Measurements from ENCODE around the gene FUT7. TPM values are rescaled to one million over a fixed set of nuclear protein-coding genes. Genes with fewer than 3 reads are reported as not detected.

FUT7 gene
- total RNA-seq, 1 donor from 2014 or later, result not detected

GRCh38 chr9:137039611-137040366, 7.9 kb upstream of the FUT7 start:
- Histone ChIP-seq H3K27ac (replicated peaks) (no peak overlapping the region), H3K9me3 (replicated peaks) (no peaks in the 10 kb centered on the region), H3K4me3 (no peak overlapping the region), H3K4me1 (peaks cover 52% of the 10 kb centered on the region), H3K36me3 (peaks cover 39% of the 10 kb centered on the region), H3K27me3 (ENCODE audit: low read depth) (no peaks in the 10 kb centered on the region)
- intact Hi-C loops (cut with micrococcal nuclease), result loop anchor here (5.0 kb wide), 1 partner anchor 252 kb away; no protein-coding TSS in a partner anchor
- no peak for DNase-seq
- no peak for TF ChIP-seq CTCF (IDR thresholded peaks at IDR 0.05; ENCODE audit: borderline replicate concordance)

- no peak overlapping the region for H3K4me3 ChIP-seq
- intact Hi-C loops (cut with micrococcal nuclease), result loop anchor here (5.0 kb wide), 1 partner anchor 252 kb away; no protein-coding TSS in a partner anchor
- no peak overlapping the region for H3K27ac ChIP-seq (replicated peaks)
- peaks cover 49% of the 10 kb centered on the region for H3K4me1 ChIP-seq
- no peak for DNase-seq
- no peaks in the 10 kb centered on the region for H3K9me3 ChIP-seq (replicated peaks)
- H3K27me3 ChIP-seq (ENCODE audit: low read depth), result no peaks in the 10 kb centered on the region
- TF ChIP-seq CTCF (IDR thresholded peaks at IDR 0.05; ENCODE audit: borderline replicate concordance), result no peak
- H3K36me3 ChIP-seq, result peaks cover 39% of the 10 kb centered on the region
These were observed 7.0 kb upstream of the FUT7 start for GRCh38 chr9:137038916-137039315.

DNA sequence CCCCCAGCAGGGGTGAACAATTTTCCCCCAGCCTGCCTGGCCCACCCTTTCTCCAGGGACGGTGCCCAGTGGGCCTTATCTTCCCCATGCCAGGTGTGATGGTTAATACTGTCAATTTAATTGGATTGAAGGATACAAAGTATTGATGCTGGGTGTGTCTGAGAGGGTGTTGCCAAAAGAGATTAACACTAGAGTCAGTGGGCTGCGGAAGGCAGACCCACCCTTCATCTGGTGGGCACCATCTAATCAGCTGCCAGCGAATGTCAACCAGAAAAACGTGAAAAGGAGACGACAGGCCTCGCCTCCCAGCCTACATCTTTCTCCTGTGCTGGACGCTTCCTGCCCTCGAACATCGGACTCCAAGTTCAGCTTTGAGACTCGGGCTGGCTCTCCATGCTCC, 5.6 kb upstream of the FUT7 start:
- H3K27me3 ChIP-seq (ENCODE audit: low read depth), result no peaks in the 10 kb centered on the region
- intact Hi-C loops (cut with micrococcal nuclease), result loop anchor here (5.0 kb wide), 1 partner anchor 250 kb away; no protein-coding TSS in a partner anchor
- peaks cover 37% of the 10 kb centered on the region for H3K4me1 ChIP-seq
- peaks cover 39% of the 10 kb centered on the region for H3K36me3 ChIP-seq
- no peak overlapping the region for H3K4me3 ChIP-seq
- H3K27ac ChIP-seq (replicated peaks), result no peak overlapping the region
- H3K9me3 ChIP-seq (replicated peaks), result no peaks in the 10 kb centered on the region
- TF ChIP-seq CTCF (IDR thresholded peaks at IDR 0.05; ENCODE audit: borderline replicate concordance), result no peak
- DNase-seq, result no peak

- peaks cover 33% of the 10 kb centered on the region for H3K4me1 ChIP-seq
- no peak for TF ChIP-seq CTCF (IDR thresholded peaks at IDR 0.05; ENCODE audit: borderline replicate concordance)
- no peak overlapping the region for H3K27ac ChIP-seq (replicated peaks)
- no peaks in the 10 kb centered on the region for H3K9me3 ChIP-seq (replicated peaks)
- no peak overlapping the region for H3K4me3 ChIP-seq
- DNase-seq, result no peak
- peaks cover 38% of the 10 kb centered on the region for H3K36me3 ChIP-seq
- H3K27me3 ChIP-seq (ENCODE audit: low read depth), result no peaks in the 10 kb centered on the region
- intact Hi-C loops (cut with micrococcal nuclease), result loop anchor here (5.0 kb wide), 1 partner anchor 250 kb away; no protein-coding TSS in a partner anchor
These were observed 5.1 kb upstream of the FUT7 start for GRCh38 chr9:137037035-137037434.

DNA sequence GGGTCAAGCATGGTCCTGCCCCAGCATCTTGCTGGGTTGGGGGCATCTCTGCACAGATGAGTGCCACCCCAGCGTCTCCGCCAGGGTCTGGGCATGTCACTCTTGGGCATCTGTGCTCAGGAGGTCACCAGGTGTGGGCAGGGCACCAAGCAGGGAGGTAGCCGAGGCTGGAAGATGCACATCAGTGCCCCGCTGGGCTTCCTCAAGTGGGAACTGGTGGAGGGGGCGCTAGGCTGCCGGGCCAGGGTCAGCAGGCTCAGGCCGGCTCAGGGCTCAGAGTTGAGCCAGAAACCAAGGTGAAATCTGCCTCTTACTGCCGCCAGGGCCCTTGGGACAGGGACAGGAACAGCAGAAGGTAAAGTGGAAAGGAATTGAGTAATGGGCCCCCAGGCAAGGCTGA, 4.0 kb upstream of the FUT7 start:
- Histone ChIP-seq H3K4me1 (peaks cover 22% of the 10 kb centered on the region), H3K4me3 (no peak overlapping the region), H3K36me3 (peaks cover 28% of the 10 kb centered on the region), H3K9me3 (replicated peaks) (no peaks in the 10 kb centered on the region), H3K27me3 (ENCODE audit: low read depth) (no peaks in the 10 kb centered on the region), H3K27ac (replicated peaks) (no peak overlapping the region)
- DNase-seq, result no peak
- no peak for TF ChIP-seq CTCF (IDR thresholded peaks at IDR 0.05; ENCODE audit: borderline replicate concordance)
- intact Hi-C loops (cut with micrococcal nuclease), result loop anchor here (5.0 kb wide), 1 partner anchor 249 kb away; no protein-coding TSS in a partner anchor
